Lower leg skin (tissue), 4 donors: Measurements from ENCODE around the gene AHNAK2. TPM values are rescaled to one million over a fixed set of nuclear protein-coding genes. Genes with fewer than 3 reads are reported as not detected.
A peak's percentile ranks its signal among the peaks of the same experiment; 100 is the strongest.

ENCODE experiments used
- DNase-seq, 2 donors: peaks; one replicate each; pipeline ENCODE4 v3.0.0-alpha.2; 2019; ENCODE audit warnings: low spot score in 2 of 2
- H3K4me3 ChIP-seq: fragments of 200-600 bp; sonication (generic); 2 replicates; pipeline ENCODE4 v1.5.1; 2017; ENCODE audit warnings: mild to moderate bottlenecking, low read depth; ENCODE audit not compliant: poor library complexity, severe bottlenecking
- CTCF ChIP-seq, 3 donors: fragments of 450-650 bp; IDR thresholded peaks; one replicate each; pipeline ENCODE4 v1.5.1; 2016; ENCODE audit warnings: antibody characterized with exemption in 3 of 3, mild to moderate bottlenecking in 3 of 3, moderate library complexity in 2 of 3
- POLR2A ChIP-seq, 2 donors: fragments of 450-650 bp; IDR thresholded peaks; one replicate each; pipeline ENCODE4 v1.6.1; 2016 to 2017; ENCODE audit warnings: antibody characterized with exemption in 2 of 2, mild to moderate bottlenecking in 1 of 2, moderate library complexity in 1 of 2
- WGBS, 2 donors: methylation state at CpG; one replicate each; pipeline ENCODE4 v1.1.5; 2018; 5-methylcytosine and 5-hydroxymethylcytosine counted together
- intact Hi-C: fragments of 100-400 bp; cut with DNase I; formaldehyde crosslinking; loops from one replicate; pipeline ENCODE4 v1.15.0; 2023; ENCODE audit warnings: low total_unique reads
- total RNA-seq, 4 donors: library from RNA; depleted of rRNA; stranded (reverse); fragments of >200 nt; gene quantifications; one replicate each; pipeline ENCODE4 v1.1.0, GENCODE V29; 2016

AHNAK2 gene
- total RNA-seq, 4 donors from 2014 or later = 671 to 950 (median 756) TPM

- H3K4me3 ChIP-seq = peak overlapping the region; percentile 73
- TF ChIP-seq POLR2A (IDR thresholded peaks at IDR 0.05) = no peak
- no peak for TF ChIP-seq CTCF (IDR thresholded peaks at IDR 0.05)
- DNase-seq = no peak
- WGBS, 2 donors = 9 to 11% methylated on average over 28 to 31 of the region's 75 CpGs
- intact Hi-C loops = no loop called here
These were observed 42.0 kb upstream of the AHNAK2 start for GRCh38 chr14:105019861-105020814.

- TF ChIP-seq POLR2A (IDR thresholded peaks at IDR 0.05) (no peak), CTCF (IDR thresholded peaks at IDR 0.05) (no peak)
- WGBS, 2 donors = 48 to 55% methylated on average over 4 of the region's 4 CpGs
- intact Hi-C loops = no loop called here
These were observed 40.2 kb upstream of the AHNAK2 start for GRCh38 chr14:105018414-105018813.

GRCh38 chr14:105015905-105016304 lies 37.7 kb upstream of the AHNAK2 start:
- H3K4me3 ChIP-seq = no peak overlapping the region
- intact Hi-C loops = no loop called here
- no peak for TF ChIP-seq CTCF (IDR thresholded peaks at IDR 0.05)
- TF ChIP-seq POLR2A (IDR thresholded peaks at IDR 0.05) = no peak
- 67 to 70% methylated on average over 6 of the region's 6 CpGs for WGBS, 2 donors
- no peak for DNase-seq

More at GRCh38 chr14:105018414-105018813, 40.2 kb upstream of the AHNAK2 start:
- no peak for DNase-seq
- H3K4me3 ChIP-seq = no peak overlapping the region

GRCh38 chr14:105015242-105015641 lies 37.1 kb upstream of the AHNAK2 start:
- WGBS, 2 donors = 80 to 86% methylated on average over 9 of the region's 9 CpGs
- TF ChIP-seq CTCF (IDR thresholded peaks at IDR 0.05) (no peak), POLR2A (IDR thresholded peaks at IDR 0.05) (no peak)
- DNase-seq = no peak
- intact Hi-C loops = no loop called here
- no peak overlapping the region for H3K4me3 ChIP-seq

GRCh38 chr14:105014631-105015030 lies 36.5 kb upstream of the AHNAK2 start:
- DNase-seq = no peak
- no peak overlapping the region for H3K4me3 ChIP-seq
- TF ChIP-seq CTCF (IDR thresholded peaks at IDR 0.05) (no peak), POLR2A (IDR thresholded peaks at IDR 0.05) (no peak)
- 53 to 74% methylated on average over 4 of the region's 4 CpGs for WGBS, 2 donors
- intact Hi-C loops = no loop called here
